Femur (tissue), 1 donor: ENCODE data around the gene GTF3C2.
"Not testable (repeated sequence)": the region's sequence is repeated elsewhere in the genome, so short reads cannot be mapped to it uniquely, and the experiment has no call there.

ENCODE experiments used
- DNase-seq: peaks from one replicate; pipeline ENCODE4 v3.0.0-alpha.2; 2017

Gene GTF3C2

DNA sequence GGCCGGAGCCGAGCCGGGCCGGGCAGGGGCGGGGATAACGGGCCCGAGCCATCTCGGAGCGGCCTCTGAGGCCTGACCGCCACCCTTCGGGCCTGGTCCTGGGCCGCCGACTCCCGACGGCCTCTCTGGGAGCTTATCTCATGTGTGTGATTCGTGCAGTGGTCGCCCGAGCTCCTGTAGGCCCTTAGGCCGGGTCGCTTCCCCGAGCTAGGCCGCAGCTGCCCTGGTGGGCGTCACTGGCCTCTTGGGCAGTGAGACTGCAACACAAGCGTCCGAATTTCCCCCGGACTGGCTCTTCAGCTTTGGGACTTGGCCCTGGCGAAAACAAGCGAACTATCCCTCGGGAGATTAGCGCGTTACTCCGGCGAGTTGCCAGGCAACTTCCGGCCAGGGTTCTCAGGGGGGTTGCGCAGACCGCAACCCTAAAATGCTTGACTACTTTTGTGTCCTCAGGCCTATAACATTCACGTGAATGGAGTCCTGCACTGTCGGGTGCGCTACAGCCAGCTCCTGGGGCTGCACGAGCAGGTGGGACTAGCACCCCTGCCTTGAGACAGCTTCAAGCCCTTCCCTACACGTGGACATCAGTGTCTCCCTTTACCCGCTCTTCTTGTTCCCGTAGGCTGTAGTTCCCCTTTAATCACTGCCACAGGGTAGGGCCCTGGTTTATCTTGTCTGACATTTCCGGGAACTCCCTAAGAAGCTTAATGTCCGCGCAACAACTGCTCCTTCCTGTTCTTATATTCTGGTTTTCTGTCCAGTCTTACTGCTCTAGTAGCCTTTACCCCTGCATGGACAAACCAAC is 14.5 kb upstream of the GTF3C2 start:
- peak; percentile 59 for DNase-seq

DNA sequence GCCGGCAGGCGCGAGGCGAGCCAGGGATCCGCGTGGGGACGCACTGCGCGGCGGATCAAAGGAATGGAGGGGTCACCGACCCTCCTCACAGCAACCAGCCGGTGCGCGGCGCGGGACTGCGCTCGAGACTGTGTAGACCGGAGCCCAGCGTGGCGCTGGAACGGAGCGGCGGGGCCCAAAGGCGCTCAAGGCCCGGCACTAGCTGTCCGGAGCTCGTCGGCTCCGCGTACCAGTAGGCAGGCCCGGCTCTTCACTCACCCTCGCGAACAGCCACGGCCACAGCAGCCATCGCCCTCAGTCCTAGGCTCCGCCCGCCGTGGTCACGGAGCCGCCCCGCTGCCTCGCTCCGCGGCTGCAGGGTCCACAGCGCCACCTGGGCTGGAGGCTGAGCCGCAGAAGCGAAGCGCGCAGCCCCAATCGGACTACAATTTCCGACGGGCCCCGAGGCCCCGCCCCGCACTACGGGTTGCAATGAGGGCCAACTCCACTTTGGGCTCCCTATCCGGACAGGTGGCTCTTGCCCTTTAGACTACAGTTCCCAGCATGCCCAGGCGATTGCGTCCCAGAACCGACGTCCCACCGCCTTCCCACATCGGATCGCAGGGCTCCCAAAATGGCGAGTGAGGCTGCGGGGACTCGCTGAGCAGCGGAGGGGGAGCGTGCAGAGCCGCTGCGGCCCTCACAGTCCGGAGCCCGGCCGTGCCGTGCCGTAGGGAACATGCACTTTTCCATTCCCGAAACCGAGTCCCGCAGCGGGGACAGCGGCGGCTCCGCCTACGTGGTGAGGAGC is 13.7 kb upstream of the GTF3C2 start, which contains the start of the genes EIF2B4 and SNX17:
EIF2B4 (minus strand) TSS at position 313 of the 790 bp plus-strand sequence; CDS start at position 289, 24 bp downstream.
SNX17 (plus strand) TSS at position 591 of the 790 bp plus-strand sequence; CDS start at position 719, 128 bp downstream.
- peak; percentile 100 for DNase-seq

DNA sequence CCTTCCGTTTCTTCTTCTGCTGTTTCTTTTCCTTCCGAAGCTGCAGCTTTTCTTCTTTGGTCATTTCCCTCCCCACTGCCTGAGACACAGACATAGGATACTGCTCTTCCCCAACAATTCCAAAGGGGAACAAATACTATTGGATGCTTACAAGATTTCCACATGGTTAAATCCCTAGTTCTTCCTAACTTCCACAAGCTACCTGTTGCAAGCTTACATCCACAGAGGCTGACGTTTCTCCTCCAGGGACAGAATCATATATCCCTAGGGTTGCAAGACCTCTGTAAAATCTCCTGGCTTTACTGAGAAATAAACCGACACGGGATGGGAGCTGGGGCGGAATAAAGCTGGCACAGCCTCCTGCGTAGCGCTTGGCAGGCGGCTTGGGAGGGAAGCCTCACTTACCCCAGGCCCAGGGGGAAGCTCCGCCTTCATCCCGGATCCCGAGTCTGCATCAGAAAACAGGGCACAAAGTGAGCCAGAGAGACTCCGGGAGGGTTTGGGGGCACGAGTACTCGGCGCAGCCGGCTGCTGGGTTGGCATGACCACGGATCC is 13.0 kb upstream of the GTF3C2 start:
- DNase-seq, result peak; percentile 75

DNA sequence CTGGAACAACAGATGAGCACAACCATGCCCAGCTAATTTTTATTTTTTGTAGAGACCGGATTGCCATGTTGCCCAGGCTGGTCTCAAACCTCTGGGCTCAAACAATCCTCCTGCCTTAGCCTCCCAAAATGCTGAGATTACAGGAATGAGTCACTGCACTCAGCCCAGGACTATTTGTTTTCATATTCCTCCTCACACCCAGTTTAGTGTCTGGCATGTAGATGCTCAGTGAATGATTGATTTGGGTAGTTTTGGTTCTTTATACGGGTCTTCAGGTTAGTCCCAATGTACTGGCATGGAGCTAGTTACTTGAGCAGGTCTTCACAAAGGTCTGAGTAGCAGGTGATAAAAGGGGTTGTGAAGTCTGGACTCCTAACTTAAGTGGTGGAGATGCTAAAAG is 7.4 kb upstream of the GTF3C2 start:
- DNase-seq, result no peak

DNA sequence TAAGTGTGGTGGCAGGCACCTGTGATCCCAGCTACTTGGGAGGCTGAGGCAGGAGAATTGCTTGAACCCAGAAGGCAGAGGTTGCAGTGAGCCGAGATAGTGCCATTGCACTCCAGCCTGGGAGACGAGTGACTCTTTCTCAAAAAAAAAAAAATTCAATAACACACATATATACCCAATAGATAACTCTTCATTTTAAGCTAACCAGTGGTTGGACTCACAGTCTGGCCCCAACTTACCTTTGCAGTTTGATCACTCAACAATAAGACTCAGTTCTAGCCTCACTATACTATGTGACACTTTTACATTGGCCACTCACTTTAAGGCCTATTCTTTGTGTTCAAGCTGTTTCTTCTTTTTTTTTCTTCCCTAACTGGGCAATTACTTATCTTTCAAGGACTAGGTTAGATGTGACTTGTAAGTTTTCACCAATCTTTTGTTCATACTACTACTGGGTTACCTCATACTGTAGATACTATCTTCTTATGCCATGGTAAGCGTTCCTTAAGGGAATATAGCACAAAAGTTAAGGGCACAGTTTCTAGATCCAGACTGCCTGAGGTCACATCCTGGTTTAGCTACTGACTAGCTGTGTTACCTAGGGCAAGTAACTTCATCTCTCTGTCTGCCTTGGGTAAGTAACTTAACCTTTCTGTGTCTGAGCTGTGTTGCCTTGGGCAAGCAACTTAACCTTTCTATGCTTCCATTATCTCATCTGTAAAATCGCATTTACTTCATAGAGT is 6.3 kb upstream of the GTF3C2 start:
- DNase-seq, result no peak

DNA sequence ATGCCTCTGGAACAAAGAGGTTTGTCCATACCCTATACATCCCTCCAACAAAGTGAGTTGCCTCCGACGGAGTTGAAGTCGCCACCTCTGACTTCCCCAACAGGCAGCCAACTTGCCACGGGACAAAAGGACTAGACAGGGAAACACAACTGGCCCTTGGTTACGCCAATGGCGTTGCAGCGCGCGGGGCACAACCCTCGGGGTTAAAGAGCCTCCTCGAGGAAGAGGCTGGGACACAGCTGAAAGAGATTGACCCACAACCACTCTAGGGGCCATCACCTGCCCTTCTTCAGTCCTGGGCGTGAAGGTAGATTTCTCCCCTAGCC is 545 bp downstream of the GTF3C2 start:
- peak; percentile 51 for DNase-seq

DNA sequence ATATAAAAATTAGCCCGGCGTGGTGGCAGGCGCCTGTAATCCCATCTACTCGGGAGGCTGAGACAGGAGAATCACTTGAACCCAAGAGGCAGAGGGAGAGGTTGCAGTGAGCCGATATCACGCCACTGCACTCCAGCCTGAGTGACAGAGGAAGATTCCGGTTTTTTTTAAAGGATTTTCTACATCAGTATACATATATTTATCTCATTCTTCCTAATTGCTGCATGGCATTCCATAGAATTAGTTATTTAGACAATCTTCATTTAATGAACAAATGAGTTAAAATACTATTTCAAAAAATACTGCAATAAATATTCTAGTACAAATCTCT is 2.0 kb downstream of the GTF3C2 start:
- DNase-seq, result no peak

DNA sequence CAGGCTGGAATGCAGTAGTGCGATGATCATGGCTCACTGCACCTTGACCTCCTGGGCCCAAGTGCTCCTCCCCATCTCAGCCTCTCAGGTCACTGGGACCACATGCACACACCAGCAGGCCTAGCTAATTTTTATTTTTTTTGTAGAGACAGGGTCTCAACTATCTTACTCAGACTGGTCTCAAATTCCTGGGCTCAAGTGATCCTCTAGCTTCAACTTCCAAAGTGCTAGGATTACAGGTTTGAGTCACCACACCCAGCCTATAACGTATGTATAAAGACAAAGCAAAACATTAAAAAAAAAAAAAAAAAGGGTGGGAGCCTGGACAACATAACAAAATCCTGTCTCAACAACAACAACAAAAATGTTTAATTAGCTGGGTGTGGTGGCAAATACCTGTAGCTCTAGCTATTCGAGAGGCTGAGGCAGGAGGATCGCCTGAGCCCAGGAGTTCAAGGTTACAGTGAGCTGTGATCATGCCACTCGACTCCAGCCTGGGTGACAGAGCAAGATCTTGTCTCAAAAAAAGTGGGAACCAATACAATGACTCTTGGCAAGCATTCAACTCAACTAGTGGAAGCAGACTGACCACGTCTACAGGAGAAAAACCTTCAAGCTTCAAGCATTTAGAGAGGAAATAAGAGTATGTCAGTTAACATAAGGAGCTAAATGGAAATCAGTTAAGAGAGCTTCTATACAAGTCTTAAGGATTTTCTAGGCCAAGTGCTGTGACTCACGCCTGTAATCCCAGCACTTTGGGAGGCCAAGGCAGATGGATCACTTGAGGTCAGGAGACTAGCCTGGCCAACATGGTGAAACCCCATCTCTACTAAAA is 2.6 kb downstream of the GTF3C2 start:
- no peak for DNase-seq

DNA sequence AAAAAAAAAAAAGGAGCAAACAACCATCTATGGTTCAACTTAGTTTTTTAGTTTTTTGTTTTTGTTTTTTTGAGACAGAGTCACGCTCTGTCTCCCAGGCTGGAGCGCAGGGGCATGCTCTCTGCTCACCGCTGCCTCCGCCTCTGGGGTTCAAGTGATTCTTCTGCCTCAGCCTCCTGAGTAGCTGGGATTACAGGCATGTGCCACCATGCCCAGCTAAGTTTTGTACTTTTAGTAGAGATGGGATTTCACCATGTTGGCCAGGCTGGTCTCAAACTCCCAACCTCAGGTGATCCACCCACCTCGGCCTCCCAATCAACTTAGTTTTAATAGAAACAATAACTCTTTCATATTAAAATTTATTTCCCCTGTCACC is 3.2 kb downstream of the GTF3C2 start:
- DNase-seq, result not testable (repeated sequence)

DNA sequence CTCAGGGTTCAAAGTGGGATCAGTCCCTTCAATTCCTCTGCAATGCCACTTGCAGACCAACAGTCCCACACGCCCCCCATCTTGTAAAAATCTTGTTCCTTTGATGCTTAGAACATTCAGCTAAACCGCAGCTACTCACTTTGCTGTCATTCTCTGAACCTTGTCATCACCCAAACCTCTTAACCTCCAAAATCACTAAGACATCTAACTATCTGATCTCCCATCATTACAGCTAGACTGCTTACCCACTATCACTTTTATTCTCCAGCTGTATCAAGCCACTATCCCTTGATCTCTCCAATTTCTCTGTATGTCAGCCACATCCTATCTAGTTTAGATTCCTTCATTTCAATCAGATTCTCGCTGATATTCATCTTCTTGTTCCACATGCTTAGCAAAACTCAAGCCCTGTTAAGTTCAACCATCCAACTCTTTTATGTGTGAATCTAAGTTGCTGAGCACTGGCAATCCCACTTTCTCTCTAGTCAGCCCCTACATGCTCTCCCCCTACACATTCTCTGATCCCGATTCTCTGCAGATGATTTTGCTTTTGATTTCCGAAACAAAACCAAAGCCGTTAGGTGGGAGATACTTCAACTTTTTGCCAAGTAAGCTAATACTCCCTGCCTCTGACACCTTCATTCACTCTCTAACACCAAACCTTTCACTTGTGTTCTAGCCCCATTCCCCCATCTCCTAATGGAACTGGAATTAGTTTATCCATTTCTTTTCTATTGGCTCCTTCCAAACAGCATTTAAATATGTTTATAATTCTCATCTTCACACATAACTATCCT is 4.6 kb downstream of the GTF3C2 start:
- DNase-seq, result no peak

DNA sequence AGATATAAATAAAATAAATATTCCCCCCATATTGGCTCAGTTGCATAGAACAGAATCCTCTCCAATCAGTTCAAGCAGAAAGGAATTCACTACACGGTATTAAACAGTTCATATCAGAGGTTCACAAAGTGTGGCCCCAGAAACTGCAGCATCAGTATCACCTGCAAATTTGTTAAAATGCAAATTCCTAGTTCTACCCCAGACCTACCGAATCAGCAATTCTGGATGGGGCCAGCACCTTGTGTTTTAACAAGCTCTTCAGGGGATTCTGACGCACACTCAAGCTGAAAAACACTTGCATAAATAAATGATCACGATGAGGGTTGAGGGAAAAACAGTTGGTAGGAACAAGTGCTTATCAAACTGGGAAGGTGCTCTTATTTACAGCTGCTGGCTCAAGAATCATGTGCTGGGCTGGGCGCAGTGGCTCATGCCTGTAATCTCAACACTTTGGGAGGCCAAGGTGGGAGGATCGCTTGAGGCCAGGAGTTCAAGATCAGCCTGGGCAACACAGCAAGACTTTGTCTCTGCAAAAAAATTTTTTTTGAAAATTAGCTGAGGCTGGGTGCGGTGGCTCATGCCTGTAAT is 6.4 kb downstream of the GTF3C2 start:
- no peak for DNase-seq

DNA sequence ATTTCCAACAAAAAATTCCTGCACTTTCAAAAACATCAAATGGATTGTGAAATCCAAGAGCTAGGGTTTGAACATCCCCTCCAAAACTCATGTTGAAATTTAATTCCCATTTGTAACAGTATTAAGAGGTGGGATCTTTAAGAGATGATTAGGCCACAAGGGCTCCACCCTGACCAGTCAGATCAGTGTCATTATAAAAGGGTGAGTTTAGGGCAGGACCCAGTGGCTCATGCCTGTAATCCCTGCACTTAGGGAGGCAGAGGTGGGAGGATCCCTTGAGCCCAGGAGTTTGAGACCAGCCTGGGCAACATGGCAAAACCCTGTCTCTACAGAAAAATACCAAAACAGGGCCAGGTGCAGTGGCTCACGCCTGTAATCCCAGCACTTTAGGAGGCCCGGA is 8.9 kb downstream of the GTF3C2 start:
- no peak for DNase-seq

DNA sequence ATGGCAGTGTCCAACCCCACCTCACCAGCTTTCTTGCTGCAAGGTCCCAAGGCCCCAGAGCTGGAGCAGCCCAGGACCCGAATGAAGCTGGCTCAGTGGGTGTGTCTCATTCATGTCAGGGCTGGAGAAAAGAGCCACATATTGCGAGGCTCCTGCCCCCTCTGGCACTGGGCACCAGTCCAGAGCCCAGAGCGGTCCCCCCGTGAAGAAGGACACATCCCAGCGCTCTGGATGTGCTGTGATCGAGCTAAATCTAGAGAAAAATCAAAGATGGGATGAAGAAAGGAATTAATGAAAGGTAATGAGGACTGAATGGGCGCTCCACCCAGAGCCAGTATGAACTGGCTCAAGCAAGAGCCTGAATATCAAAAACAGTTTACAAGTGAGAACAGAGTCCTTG is 20.4 kb downstream of the GTF3C2 start:
- no peak for DNase-seq

DNA sequence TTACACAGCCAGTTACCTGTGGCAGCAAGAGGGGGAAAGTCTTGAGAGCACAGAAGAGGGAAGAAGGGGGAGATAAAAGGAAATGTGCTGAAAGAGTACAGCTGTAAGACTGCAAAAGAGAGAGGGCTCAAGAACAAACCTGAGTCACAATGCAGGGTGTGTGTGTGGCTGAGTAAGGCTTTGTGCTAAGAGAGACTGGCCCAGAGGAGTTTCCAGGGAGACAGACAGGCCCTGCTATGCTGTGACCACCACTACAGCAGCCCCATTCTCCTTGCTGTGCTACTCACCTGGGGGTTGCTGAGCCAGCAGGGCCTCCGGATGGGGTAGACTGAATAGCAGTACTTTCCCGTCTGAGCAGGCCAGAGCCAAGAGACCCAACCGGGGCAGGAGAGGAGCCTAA is 21.3 kb downstream of the GTF3C2 start:
- DNase-seq, result no peak

DNA sequence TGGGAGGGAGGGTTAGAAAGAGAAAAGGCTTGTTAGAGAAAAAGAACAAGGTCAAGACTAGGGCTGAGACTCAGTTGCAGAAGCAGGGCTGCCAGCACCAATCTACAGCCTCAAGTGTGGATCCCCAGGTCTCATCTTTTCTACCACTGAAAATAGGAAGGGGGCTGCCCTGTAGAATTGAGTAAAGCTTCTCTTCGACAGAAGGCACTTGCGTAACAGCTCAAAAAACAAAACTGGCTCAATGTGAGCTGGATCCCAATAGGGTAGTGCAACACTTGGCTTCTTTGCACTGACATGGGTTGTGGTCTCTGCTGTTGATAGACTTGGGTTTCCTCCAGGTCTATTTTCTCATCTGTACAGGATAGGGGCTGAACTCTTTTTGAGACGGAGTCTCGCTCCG is 31.8 kb downstream of the GTF3C2 start:
- no peak for DNase-seq

DNA sequence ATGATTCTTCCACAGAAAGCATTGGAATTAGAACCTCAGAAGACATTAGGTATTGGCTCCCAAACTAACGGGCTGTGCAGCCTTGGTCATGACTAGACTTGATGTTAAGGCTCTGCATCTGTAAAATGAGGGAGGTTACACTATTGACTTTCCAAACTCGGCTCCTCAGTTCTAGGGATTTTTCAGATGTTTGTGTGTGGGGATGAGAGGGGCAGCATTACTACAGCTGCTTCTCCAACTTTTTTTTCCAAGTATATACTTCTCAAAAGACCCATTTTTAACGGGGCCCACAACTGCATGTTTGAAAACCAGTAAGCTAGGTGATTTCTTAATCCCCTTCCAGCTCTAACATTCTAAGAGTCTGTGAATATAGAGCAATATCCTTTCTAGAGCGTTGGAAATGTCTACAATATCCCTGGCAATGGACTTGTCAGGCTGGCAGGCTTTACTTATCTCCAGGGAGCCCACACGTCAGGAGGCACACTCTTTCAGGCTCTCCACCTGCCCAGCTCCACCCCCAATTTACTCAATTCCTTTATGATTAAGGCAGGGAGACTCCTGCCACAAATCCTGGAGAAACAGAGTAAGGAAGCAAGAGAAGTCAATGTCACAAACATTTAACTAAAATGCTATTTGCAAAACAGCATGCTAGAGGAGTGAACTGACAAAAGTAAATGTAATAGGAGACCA is 32.8 kb downstream of the GTF3C2 start:
- no peak for DNase-seq

DNA sequence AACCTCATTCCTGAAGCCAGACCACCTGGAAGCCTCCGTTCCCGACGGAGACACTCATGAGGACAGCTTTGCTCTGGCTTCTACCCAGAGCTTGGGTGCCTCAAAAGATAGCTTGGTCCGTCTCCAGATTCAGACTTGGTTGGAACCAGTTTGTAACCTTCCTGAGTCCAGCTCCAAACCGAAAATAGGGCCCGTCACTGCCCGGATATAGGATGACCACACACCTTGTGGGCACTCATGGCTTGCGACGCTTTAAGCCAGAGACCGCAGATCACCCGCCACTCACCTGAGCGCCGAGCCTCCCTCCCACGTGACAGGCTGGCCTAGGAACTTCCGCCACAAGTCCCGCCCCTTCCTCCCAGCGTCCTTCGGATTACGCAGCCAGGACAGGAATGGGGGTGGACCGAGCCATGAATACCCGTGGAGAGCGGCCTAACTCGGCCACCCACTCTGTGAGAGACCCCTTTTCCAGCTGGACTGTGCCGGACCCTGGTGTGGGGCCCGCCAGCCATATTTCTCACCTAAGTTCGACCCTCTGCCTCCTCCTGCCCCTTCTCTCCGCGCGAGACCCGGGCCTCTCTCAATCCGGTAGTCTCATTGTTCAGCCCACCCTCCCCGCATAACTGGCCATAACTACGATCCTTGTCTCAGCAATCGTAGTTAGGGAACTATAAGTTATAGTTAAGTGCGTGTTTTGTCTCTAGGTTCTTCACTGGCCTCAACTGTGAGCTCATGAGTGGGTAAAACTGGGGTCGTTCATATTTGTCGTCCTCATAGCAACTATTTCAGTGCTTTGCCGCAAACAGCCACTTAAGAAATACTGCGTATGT is 33.6 kb downstream of the GTF3C2 start, which contains the start of gene MPV17:
MPV17 (minus strand) TSS at position 332 of the 830 bp plus-strand sequence. CDS start 580 bp downstream, outside the sequence.
- DNase-seq, result peak; percentile 95

DNA sequence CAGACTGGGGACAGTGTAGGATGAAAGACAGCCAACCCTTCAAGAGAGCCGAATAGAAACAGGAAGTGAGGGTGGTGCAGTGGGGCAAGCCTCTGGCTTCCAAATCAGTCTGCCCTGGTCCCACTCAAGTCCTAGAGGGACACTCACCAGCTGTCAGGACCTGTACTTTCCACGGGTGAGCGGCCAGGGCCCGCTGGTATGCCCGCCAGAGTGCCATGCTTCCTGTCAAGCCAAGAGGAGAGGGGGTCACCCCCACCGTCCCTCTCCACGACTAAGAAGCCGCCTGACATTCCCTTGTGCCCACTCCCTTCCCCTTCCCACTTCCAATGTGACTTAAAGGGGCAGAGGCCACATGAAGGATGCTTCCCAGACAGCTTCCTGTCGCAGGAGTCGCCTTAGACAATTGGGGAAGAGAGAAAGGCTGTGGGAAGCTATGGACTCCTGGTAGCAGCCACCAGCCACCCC is 34.2 kb downstream of the GTF3C2 start:
- no peak for DNase-seq

DNA sequence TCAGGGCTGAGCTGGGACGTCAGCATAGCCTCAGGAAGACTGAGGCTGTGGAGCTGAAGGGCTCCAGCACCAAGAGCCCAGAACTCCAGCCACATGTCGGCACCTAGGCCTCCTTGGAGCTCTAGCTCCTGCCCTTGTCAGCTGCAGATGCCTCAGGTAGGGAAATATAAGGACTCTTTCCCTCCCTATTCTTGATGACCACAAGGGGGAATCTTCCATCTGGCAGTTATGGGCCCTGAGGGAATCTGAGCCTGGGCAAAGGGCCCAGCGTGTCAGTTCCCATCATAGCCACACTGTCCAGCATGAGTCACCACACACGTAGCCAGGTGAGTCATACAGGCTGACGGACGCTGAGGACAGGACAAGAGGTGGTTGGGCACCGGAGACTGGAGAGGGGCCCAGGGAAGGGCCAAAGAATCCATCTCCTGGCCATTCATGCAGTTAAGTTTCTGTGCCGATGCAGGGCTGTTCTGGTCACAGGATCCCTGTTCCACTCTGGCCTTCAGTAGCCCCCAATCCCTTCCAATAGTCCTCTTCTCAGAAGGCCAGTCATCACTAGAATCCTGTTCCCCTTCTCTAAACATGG is 35.5 kb downstream of the GTF3C2 start:
- DNase-seq, result peak; percentile 44
